ENCODE measurements around the gene SMARCA2.

Gene SMARCA2

DNA sequence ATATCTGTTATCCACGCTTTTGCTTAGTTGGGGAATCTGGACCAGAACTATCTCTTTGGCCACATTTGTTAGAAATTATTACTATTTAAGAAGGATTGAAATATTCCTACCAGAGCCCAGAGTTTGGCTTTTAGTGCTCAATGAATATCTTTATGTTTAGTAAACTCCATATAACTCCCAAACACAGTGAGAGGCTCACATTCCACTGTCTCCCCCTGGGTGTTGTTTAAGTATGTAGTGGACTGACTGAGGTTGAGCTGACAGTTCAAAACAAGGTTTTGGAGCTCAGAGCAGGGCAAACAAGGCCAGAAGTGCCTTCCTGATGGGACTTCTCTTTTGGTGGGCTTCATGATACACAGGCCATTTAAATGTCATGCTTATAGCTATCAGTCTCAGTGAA is 216.0 kb downstream of the SMARCA2 start:
- H3K27ac ChIP-seq (ENCODE audit: low read depth, low read length): no peak overlapping the region
- H3K9me3 ChIP-seq (ENCODE audit: control insufficient read depth in 5 of 5, low read length in 5 of 5): no peaks in the 10 kb centered on the region
- H3K4me3 ChIP-seq (ENCODE audit: low read depth in 1 of 5, low read length in 5 of 5): no peak overlapping the region
- peaks cover 0 to 14% (median 0%) of the 10 kb centered on the region in 5 donors for H3K4me1 ChIP-seq (ENCODE audit: control insufficient read depth in 5 of 5, insufficient read depth in 5 of 5, low read length in 5 of 5)
- no peak overlapping the region for H3K9ac ChIP-seq (ENCODE audit: low read length in 5 of 5)
- no peaks in the 10 kb centered on the region for H3K27me3 ChIP-seq (ENCODE audit: control insufficient read depth in 5 of 5, insufficient read depth in 4 of 5, low read length in 5 of 5)
- no peaks in the 10 kb centered on the region for H3K36me3 ChIP-seq (ENCODE audit: control insufficient read depth in 5 of 5, insufficient read depth in 5 of 5, low read length in 5 of 5)

DNA sequence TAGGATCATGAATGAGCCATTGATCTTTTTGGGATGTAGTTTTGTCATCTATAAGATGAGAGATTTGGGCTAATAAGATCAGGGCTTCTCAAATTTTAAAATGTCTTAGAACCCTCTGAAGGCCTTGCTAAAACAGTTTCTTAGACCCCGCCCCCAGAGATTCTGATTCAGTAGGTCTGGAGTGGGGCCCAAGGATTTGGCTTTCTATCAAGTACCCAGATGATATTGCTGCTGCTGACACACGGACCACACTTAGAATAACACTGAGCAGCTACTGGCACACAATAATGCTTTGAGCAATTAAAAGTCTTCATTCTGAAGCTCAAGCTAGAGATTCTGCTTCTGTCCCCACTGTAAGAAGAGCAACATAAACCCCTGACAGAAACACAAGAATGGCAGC is 216.7 kb downstream of the SMARCA2 start:
- H3K27ac ChIP-seq (ENCODE audit: low read depth, low read length): no peak overlapping the region
- H3K4me1 ChIP-seq (ENCODE audit: control insufficient read depth in 5 of 5, insufficient read depth in 5 of 5, low read length in 5 of 5): peaks cover 0 to 14% (median 0%) of the 10 kb centered on the region in 5 donors
- H3K4me3 ChIP-seq (ENCODE audit: low read depth in 1 of 5, low read length in 5 of 5): no peak overlapping the region
- H3K9ac ChIP-seq (ENCODE audit: low read length in 5 of 5): no peak overlapping the region
- no peaks in the 10 kb centered on the region for H3K27me3 ChIP-seq (ENCODE audit: control insufficient read depth in 5 of 5, insufficient read depth in 4 of 5, low read length in 5 of 5)
- H3K9me3 ChIP-seq (ENCODE audit: control insufficient read depth in 5 of 5, low read length in 5 of 5): no peaks in the 10 kb centered on the region
- no peaks in the 10 kb centered on the region for H3K36me3 ChIP-seq (ENCODE audit: control insufficient read depth in 5 of 5, insufficient read depth in 5 of 5, low read length in 5 of 5)

GRCh38 chr9:2233274-2233673 is 218.1 kb downstream of the SMARCA2 start:
- Histone ChIP-seq H3K9ac (ENCODE audit: low read length in 5 of 5) (no peak overlapping the region), H3K36me3 (ENCODE audit: control insufficient read depth in 5 of 5, insufficient read depth in 5 of 5, low read length in 5 of 5) (no peaks in the 10 kb centered on the region), H3K27ac (ENCODE audit: low read depth, low read length) (no peak overlapping the region), H3K4me3 (ENCODE audit: low read depth in 1 of 5, low read length in 5 of 5) (no peak overlapping the region), H3K4me1 (ENCODE audit: control insufficient read depth in 5 of 5, insufficient read depth in 5 of 5, low read length in 5 of 5) (peaks cover 0 to 10% (median 0%) of the 10 kb centered on the region in 5 donors), H3K27me3 (ENCODE audit: control insufficient read depth in 5 of 5, insufficient read depth in 4 of 5, low read length in 5 of 5) (no peaks in the 10 kb centered on the region), H3K9me3 (ENCODE audit: control insufficient read depth in 5 of 5, low read length in 5 of 5) (no peaks in the 10 kb centered on the region)

DNA sequence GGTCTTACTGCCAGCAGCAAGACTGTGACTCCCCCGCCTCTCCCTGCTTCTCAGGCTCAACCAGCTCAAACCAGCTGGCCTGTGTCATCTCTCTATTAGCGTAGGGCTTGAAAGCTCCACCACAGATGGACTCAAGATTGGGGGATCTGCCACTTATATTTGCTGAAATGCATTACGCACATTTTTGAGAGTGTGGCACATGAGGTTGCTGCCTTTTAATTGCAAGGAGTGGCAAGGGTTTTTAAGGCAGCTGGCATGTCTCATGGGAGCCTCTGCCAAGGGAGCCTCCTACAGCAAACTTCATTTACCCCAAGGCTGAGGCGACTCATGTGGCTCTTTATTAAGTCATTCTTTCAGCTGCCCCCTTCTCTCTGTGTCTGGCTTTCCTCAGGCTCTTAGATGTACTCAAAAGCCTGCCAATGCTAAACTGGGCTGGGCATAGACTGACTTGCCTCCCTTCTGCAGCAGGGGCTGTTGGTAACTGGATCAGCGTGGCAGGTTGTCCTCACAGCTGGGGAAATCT is 219.3 kb downstream of the SMARCA2 start:
- Histone ChIP-seq H3K4me3 (ENCODE audit: low read depth in 1 of 5, low read length in 5 of 5) (no peak overlapping the region), H3K27me3 (ENCODE audit: control insufficient read depth in 5 of 5, insufficient read depth in 4 of 5, low read length in 5 of 5) (no peaks in the 10 kb centered on the region), H3K9ac (ENCODE audit: low read length in 5 of 5) (no peak overlapping the region), H3K27ac (ENCODE audit: low read depth, low read length) (no peak overlapping the region), H3K9me3 (ENCODE audit: control insufficient read depth in 5 of 5, low read length in 5 of 5) (no peaks in the 10 kb centered on the region), H3K36me3 (ENCODE audit: control insufficient read depth in 5 of 5, insufficient read depth in 5 of 5, low read length in 5 of 5) (no peaks in the 10 kb centered on the region), H3K4me1 (ENCODE audit: control insufficient read depth in 5 of 5, insufficient read depth in 5 of 5, low read length in 5 of 5) (peaks cover 0 to 3% (median 0%) of the 10 kb centered on the region in 5 donors)

DNA sequence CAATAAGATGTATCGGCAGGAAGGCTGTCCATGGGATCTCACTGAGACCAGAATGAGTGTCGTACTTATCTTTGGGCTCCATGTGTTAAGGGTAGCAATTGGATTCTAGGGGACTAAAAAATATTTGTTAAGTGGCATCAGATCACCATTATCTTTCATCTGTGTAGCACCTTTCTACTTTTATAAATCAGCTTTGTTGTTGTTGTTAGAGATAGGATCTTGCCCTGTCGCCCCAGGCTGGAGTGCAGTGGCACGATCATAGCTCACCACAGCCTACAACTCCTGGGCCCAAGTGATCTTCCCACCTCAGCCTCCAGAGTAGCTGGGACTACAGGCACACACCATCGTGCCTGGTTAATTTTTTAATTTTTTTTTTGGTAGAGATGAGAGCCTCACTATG is 220.5 kb downstream of the SMARCA2 start:
- H3K4me1 ChIP-seq (ENCODE audit: control insufficient read depth in 5 of 5, insufficient read depth in 5 of 5, low read length in 5 of 5): peaks cover 0 to 3% (median 0%) of the 10 kb centered on the region in 5 donors
- no peak overlapping the region for H3K9ac ChIP-seq (ENCODE audit: low read length in 5 of 5)
- no peaks in the 10 kb centered on the region for H3K9me3 ChIP-seq (ENCODE audit: control insufficient read depth in 5 of 5, low read length in 5 of 5)
- H3K27ac ChIP-seq (ENCODE audit: low read depth, low read length): no peak overlapping the region
- no peaks in the 10 kb centered on the region for H3K27me3 ChIP-seq (ENCODE audit: control insufficient read depth in 5 of 5, insufficient read depth in 4 of 5, low read length in 5 of 5)
- H3K36me3 ChIP-seq (ENCODE audit: control insufficient read depth in 5 of 5, insufficient read depth in 5 of 5, low read length in 5 of 5): no peaks in the 10 kb centered on the region
- H3K4me3 ChIP-seq (ENCODE audit: low read depth in 1 of 5, low read length in 5 of 5): no peak overlapping the region

- Histone ChIP-seq H3K4me3 (ENCODE audit: low read depth in 1 of 5, low read length in 5 of 5) (no peak overlapping the region), H3K27me3 (ENCODE audit: control insufficient read depth in 5 of 5, insufficient read depth in 4 of 5, low read length in 5 of 5) (no peaks in the 10 kb centered on the region), H3K4me1 (ENCODE audit: control insufficient read depth in 5 of 5, insufficient read depth in 5 of 5, low read length in 5 of 5) (peaks cover 0 to 13% (median 9%) of the 10 kb centered on the region in 5 donors), H3K9me3 (ENCODE audit: control insufficient read depth in 5 of 5, low read length in 5 of 5) (no peaks in the 10 kb centered on the region), H3K36me3 (ENCODE audit: control insufficient read depth in 5 of 5, insufficient read depth in 5 of 5, low read length in 5 of 5) (no peaks in the 10 kb centered on the region), H3K9ac (ENCODE audit: low read length in 5 of 5) (no peak overlapping the region), H3K27ac (ENCODE audit: low read depth, low read length) (no peak overlapping the region)
Observed at GRCh38 chr9:2236850-2237249, 221.7 kb downstream of the SMARCA2 start.

- no peaks in the 10 kb centered on the region for H3K36me3 ChIP-seq (ENCODE audit: control insufficient read depth in 5 of 5, insufficient read depth in 5 of 5, low read length in 5 of 5)
- H3K27me3 ChIP-seq (ENCODE audit: control insufficient read depth in 5 of 5, insufficient read depth in 4 of 5, low read length in 5 of 5): no peaks in the 10 kb centered on the region
- peaks cover 0 to 20% (median 20%) of the 10 kb centered on the region in 5 donors for H3K4me1 ChIP-seq (ENCODE audit: control insufficient read depth in 5 of 5, insufficient read depth in 5 of 5, low read length in 5 of 5)
- peak overlapping the region in 4 of 5 donors; percentile 11 to 73 (median 62) for H3K9ac ChIP-seq (ENCODE audit: low read length in 5 of 5)
- peak overlapping the region; percentile 69 to 83 (median 77) for H3K4me3 ChIP-seq (ENCODE audit: low read depth in 1 of 5, low read length in 5 of 5)
- H3K27ac ChIP-seq (ENCODE audit: low read depth, low read length): no peak overlapping the region
- peaks cover 3 to 6% (median 5%) of the 10 kb centered on the region in 5 donors for H3K9me3 ChIP-seq (ENCODE audit: control insufficient read depth in 5 of 5, low read length in 5 of 5)
Observed at GRCh38 chr9:2241461-2241835, 226.3 kb downstream of the SMARCA2 start.

- Histone ChIP-seq H3K9ac (ENCODE audit: low read length in 5 of 5) (peak overlapping the region; percentile 56 to 75 (median 66)), H3K4me1 (ENCODE audit: control insufficient read depth in 5 of 5, insufficient read depth in 5 of 5, low read length in 5 of 5) (peaks cover 0 to 20% (median 20%) of the 10 kb centered on the region in 5 donors), H3K9me3 (ENCODE audit: control insufficient read depth in 5 of 5, low read length in 5 of 5) (peaks cover 3 to 6% (median 5%) of the 10 kb centered on the region in 5 donors), H3K27me3 (ENCODE audit: control insufficient read depth in 5 of 5, insufficient read depth in 4 of 5, low read length in 5 of 5) (no peaks in the 10 kb centered on the region), H3K4me3 (ENCODE audit: low read depth in 1 of 5, low read length in 5 of 5) (peak overlapping the region; percentile 69 to 83 (median 77)), H3K27ac (ENCODE audit: low read depth, low read length) (no peak overlapping the region), H3K36me3 (ENCODE audit: control insufficient read depth in 5 of 5, insufficient read depth in 5 of 5, low read length in 5 of 5) (no peaks in the 10 kb centered on the region)
Observed at GRCh38 chr9:2241836-2242741, 226.9 kb downstream of the SMARCA2 start.

DNA sequence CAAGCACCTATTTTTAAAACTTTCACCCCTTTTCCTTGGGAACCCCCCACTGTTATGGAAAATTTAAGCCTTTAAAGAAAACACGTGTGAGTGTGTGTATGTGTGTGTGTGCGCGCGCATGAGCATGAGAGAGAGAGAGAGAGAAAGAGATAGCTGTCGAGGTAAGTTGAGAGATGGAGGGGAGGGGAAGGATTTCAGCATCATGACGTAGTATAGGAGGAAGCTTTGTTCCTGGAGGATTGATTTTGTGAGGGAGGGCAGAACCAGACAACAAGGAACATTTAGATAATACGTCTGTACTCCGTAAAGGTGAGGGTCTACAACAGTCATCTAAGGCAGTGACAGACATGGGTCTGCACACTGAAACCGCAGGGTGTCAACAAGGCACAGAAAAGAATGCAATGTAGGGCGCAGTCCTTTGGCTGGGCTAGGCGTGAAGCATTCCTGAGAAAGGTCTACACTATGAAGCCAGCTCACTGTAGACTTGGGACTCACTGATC is 227.7 kb downstream of the SMARCA2 start:
- H3K27ac ChIP-seq (ENCODE audit: low read depth, low read length): no peak overlapping the region
- no peaks in the 10 kb centered on the region for H3K27me3 ChIP-seq (ENCODE audit: control insufficient read depth in 5 of 5, insufficient read depth in 4 of 5, low read length in 5 of 5)
- H3K9ac ChIP-seq (ENCODE audit: low read length in 5 of 5): no peak overlapping the region

More for the DNA sequence above, 227.7 kb downstream of the SMARCA2 start:
- peak overlapping the region in 4 of 5 donors; percentile 69 to 83 (median 76) for H3K4me3 ChIP-seq (ENCODE audit: low read depth in 1 of 5, low read length in 5 of 5)
- H3K36me3 ChIP-seq (ENCODE audit: control insufficient read depth in 5 of 5, insufficient read depth in 5 of 5, low read length in 5 of 5): no peaks in the 10 kb centered on the region
- H3K4me1 ChIP-seq (ENCODE audit: control insufficient read depth in 5 of 5, insufficient read depth in 5 of 5, low read length in 5 of 5): peaks cover 0 to 20% (median 20%) of the 10 kb centered on the region in 5 donors
- H3K9me3 ChIP-seq (ENCODE audit: control insufficient read depth in 5 of 5, low read length in 5 of 5): peaks cover 3 to 6% (median 5%) of the 10 kb centered on the region in 5 donors
